OCI-LY7 (cell line): Measurements from ENCODE around the gene TMC5. TPM values are rescaled to one million over a fixed set of nuclear protein-coding genes. Genes with fewer than 3 reads are reported as not detected.
A peak's percentile ranks its signal among the peaks of the same experiment; 100 is the strongest.

Experiments
- BruUV-seq: library from RNA; stranded (reverse); fragments of 400-500 nt; replicated peaks from 2 replicates; lab custom pipeline; 2021; lab: Mats Ljungman, UMichigan
- CTCF ChIA-PET: fragments of 300-600 bp; sonication (Branson Sonifier 250); formaldehyde crosslinking; loops from one replicate; lab custom pipeline; 2022; ENCODE audit warnings: antibody characterized with exemption; ENCODE audit not compliant: unreplicated experiment; lab: Charles Lee
- POLR2A ChIA-PET: fragments of 300-600 bp; sonication (Branson Sonifier 250); formaldehyde crosslinking; loops from one replicate; lab custom pipeline; 2022; ENCODE audit warnings: antibody characterized with exemption; lab: Charles Lee
- DNase-seq: peaks from one replicate; pipeline ENCODE4 v3.0.0-alpha.2; 2015; ENCODE audit warnings: low spot score
- H2AFZ ChIP-seq: fragments of 200-600 bp; sonication (generic), shearing (Covaris generic); 2 replicates; pipeline ENCODE4 v1.6.1; 2014; ENCODE audit warnings: mild to moderate bottlenecking, antibody characterized with exemption, low read length, moderate library complexity
- H3K27ac ChIP-seq: fragments of 200-600 bp; sonication (generic); 2 replicates; pipeline ENCODE4 v1.5.1; 2014; ENCODE audit warnings: mixed run types, low read depth, mild to moderate bottlenecking, moderate library complexity, low read length, inconsistent platforms; ENCODE audit not compliant: poor library complexity, severe bottlenecking
- H3K36me3 ChIP-seq: fragments of 200-600 bp; sonication (generic); 2 replicates; pipeline ENCODE4 v1.6.1; 2014; ENCODE audit warnings: mild to moderate bottlenecking, antibody characterized with exemption, low read length, moderate library complexity, mixed read lengths; ENCODE audit not compliant: insufficient read depth
- H3K4me1 ChIP-seq: fragments of 200-600 bp; sonication (generic); 2 replicates; pipeline ENCODE4 v1.5.1; 2014; ENCODE audit warnings: mild to moderate bottlenecking, low read length; ENCODE audit not compliant: insufficient read depth, poor library complexity, severe bottlenecking
- H3K4me2 ChIP-seq: fragments of 200-600 bp; sonication (generic); 2 replicates; pipeline ENCODE4 v1.6.1; 2014; ENCODE audit warnings: mild to moderate bottlenecking, low read length
- H3K4me3 ChIP-seq: fragments of 200-600 bp; sonication (generic); 2 replicates; pipeline ENCODE4 v1.5.1; 2014; ENCODE audit warnings: mild to moderate bottlenecking, low read depth, low read length; ENCODE audit not compliant: poor library complexity, severe bottlenecking
- H3K79me2 ChIP-seq: fragments of 200-600 bp; sonication (generic); 2 replicates; pipeline ENCODE4 v1.6.1; 2016; ENCODE audit warnings: low read depth, mild to moderate bottlenecking, low read length, moderate library complexity, mixed read lengths; ENCODE audit not compliant: insufficient read depth
- H3K9me2 ChIP-seq: fragments of 200-600 bp; sonication (generic); 2 replicates; pipeline ENCODE4 v1.6.1; 2016; ENCODE audit warnings: mild to moderate bottlenecking, low read length, mixed read lengths; ENCODE audit not compliant: insufficient read depth
- H3K9me3 ChIP-seq: fragments of 200-600 bp; sonication (generic); 2 replicates; pipeline ENCODE4 v1.6.1; 2014; ENCODE audit warnings: mild to moderate bottlenecking, mixed run types, low read length, mixed read lengths
- H4K20me1 ChIP-seq: fragments of 200-600 bp; sonication (generic); 2 replicates; pipeline ENCODE4 v1.6.1; 2014; ENCODE audit warnings: mild to moderate bottlenecking, antibody characterized with exemption, low read length, moderate library complexity, mixed read lengths; ENCODE audit not compliant: insufficient read depth
- EZH2phosphoT487 ChIP-seq: fragments of 200-600 bp; sonication (generic); IDR thresholded peaks from 2 replicates; pipeline ENCODE4 v1.6.1; 2018; ENCODE audit warnings: low read depth, borderline replicate concordance, mild to moderate bottlenecking, mixed run types, antibody characterized with exemption, low read length, moderate library complexity, mixed read lengths
- intact Hi-C: fragments of 100-400 bp; cut with micrococcal nuclease; formaldehyde crosslinking; loops from one replicate; pipeline ENCODE4 v1.10.0; 2022; ENCODE audit not compliant: unreplicated experiment
- total RNA-seq, 2 experiments: library from RNA; depleted of rRNA in 1 of 2; stranded (reverse); fragments of >200 nt in 1 of 2; shearing (Covaris generic) in 1 of 2; gene quantifications; 2 replicates each; pipeline ENCODE4 v1.2.3, GENCODE V29; 2014 to 2022
- TF ChIP-seq, protein P1 (sequence below): fragments of 200-600 bp; sonication (generic); conservative IDR thresholded peaks from 2 replicates; pipeline ENCODE4 v1.5.1; 2014; ENCODE audit warnings: mild to moderate bottlenecking, antibody characterized with exemption, low read length, moderate library complexity, mixed read lengths

Gene TMC5
- total RNA-seq, 2 experiments from 2014 or later, result not detected

DNA sequence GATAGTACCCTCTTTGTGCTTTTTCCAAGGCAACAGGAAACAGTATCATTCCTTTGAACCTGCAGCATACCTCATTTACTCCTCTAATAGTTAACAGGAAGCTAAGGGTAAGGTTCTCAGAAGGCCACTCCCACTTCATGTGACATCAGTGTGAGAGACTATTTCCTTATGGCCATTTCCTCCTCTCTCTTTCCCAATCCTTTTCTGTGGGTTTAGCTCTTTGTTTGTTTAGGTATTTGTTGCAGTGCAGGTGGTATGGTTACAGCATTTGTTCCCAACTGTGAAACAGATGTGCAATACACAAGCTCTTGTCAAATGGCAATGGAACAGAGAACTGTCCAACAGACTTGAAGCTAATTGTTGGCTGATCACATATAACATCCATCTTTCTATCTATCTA lies 14.7 kb downstream of the TMC5 start:
- CTCF ChIA-PET, result no interaction called here

DNA sequence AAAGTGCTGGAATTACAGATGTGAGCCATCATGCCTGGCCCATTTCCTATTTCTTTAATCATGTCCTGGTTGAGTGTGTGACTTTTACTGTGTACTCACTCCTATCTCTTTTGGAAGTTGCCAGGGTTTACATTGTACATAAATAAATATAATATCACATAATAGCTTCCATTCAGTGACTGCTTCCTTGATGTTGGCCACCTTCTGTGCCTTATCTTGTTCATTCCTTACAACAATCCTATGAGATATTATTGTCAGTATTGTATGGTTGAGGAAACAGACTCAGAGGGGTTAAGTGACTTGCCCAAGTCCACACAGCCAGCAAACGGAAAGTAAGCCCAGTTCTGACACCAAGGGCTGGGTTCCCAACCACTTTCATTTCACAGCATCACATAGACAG lies 16.9 kb downstream of the TMC5 start:
- CTCF ChIA-PET, result no interaction called here

More for the DNA sequence above, 14.7 kb downstream of the TMC5 start:
- intact Hi-C loops, result no loop called here
- Histone ChIP-seq H4K20me1 (no peaks in the 10 kb centered on the region), H3K36me3 (no peaks in the 10 kb centered on the region), H3K9me2 (no peaks in the 10 kb centered on the region), H3K4me3 (no peak overlapping the region), H3K4me1 (peaks cover 4% of the 10 kb centered on the region), H3K27ac (no peak overlapping the region), H3K79me2 (no peaks in the 10 kb centered on the region), H3K4me2 (no peak overlapping the region), H3K9me3 (no peaks in the 10 kb centered on the region), H2AFZ (peak overlapping the region; percentile 9; the same call in 1 of the 2 replicates)
- DNase-seq, result no peak
- no TSS peak for BruUV-seq
- POLR2A ChIA-PET, result interaction anchor here (1.3 kb wide), 1 partner anchor 38 kb away, joined by 3 read pairs; no protein-coding TSS in a partner anchor
- no peak for TF ChIP-seq EZH2phosphoT487

DNA sequence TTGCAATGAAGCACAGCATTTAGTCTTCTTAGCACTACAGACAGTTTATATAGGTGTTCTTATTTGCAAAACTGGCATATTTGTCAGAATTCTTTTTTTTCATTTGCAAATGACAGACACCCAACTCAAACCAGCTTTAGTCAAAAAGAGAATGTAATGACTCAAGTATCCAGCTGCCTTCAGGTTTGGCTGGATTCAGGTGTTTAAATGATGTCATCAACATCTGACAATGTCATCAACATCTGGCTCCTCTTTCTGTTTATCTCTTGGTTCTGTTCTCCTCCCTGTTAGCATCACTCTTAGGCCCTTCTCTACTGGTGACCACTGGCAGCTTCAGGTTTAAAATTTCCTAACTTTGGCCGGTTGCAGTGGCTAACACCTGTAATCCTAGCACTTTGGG lies 18.9 kb downstream of the TMC5 start:
- TF ChIP-seq, protein P1, sequence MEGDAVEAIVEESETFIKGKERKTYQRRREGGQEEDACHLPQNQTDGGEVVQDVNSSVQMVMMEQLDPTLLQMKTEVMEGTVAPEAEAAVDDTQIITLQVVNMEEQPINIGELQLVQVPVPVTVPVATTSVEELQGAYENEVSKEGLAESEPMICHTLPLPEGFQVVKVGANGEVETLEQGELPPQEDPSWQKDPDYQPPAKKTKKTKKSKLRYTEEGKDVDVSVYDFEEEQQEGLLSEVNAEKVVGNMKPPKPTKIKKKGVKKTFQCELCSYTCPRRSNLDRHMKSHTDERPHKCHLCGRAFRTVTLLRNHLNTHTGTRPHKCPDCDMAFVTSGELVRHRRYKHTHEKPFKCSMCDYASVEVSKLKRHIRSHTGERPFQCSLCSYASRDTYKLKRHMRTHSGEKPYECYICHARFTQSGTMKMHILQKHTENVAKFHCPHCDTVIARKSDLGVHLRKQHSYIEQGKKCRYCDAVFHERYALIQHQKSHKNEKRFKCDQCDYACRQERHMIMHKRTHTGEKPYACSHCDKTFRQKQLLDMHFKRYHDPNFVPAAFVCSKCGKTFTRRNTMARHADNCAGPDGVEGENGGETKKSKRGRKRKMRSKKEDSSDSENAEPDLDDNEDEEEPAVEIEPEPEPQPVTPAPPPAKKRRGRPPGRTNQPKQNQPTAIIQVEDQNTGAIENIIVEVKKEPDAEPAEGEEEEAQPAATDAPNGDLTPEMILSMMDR, result no peak
- no peak for TF ChIP-seq EZH2phosphoT487
- Histone ChIP-seq H3K4me1 (peaks cover 4% of the 10 kb centered on the region), H3K79me2 (no peaks in the 10 kb centered on the region), H3K9me2 (no peaks in the 10 kb centered on the region), H3K4me2 (no peak overlapping the region), H3K9me3 (no peaks in the 10 kb centered on the region), H3K27ac (no peak overlapping the region), H2AFZ (no peak overlapping the region; the same call in 1 of the 2 replicates), H4K20me1 (no peaks in the 10 kb centered on the region), H3K4me3 (no peak overlapping the region), H3K36me3 (no peaks in the 10 kb centered on the region)
- CTCF ChIA-PET, result no interaction called here
- BruUV-seq, result no TSS peak
- POLR2A ChIA-PET, result interaction anchor here (0.5 to 1.3 kb wide), 4 partner anchors 17 to 60 kb away, joined by 3 to 6 read pairs (median 4); no protein-coding TSS in a partner anchor
- DNase-seq, result no peak
- intact Hi-C loops, result no loop called here

More for the DNA sequence above, 16.9 kb downstream of the TMC5 start:
- intact Hi-C loops, result no loop called here
- DNase-seq, result no peak
- Histone ChIP-seq H3K9me3 (no peaks in the 10 kb centered on the region), H3K4me1 (peaks cover 4% of the 10 kb centered on the region), H3K4me3 (no peak overlapping the region), H3K9me2 (no peaks in the 10 kb centered on the region), H3K36me3 (no peaks in the 10 kb centered on the region), H4K20me1 (no peaks in the 10 kb centered on the region), H3K79me2 (no peaks in the 10 kb centered on the region), H3K4me2 (no peak overlapping the region), H3K27ac (no peak overlapping the region), H2AFZ (no peak overlapping the region)
- TF ChIP-seq, protein P1, result no peak
- TF ChIP-seq EZH2phosphoT487, result no peak
- POLR2A ChIA-PET, result no interaction called here
- BruUV-seq, result no TSS peak
